ENCODE data around the gene FAM219B.

FAM219B gene

DNA sequence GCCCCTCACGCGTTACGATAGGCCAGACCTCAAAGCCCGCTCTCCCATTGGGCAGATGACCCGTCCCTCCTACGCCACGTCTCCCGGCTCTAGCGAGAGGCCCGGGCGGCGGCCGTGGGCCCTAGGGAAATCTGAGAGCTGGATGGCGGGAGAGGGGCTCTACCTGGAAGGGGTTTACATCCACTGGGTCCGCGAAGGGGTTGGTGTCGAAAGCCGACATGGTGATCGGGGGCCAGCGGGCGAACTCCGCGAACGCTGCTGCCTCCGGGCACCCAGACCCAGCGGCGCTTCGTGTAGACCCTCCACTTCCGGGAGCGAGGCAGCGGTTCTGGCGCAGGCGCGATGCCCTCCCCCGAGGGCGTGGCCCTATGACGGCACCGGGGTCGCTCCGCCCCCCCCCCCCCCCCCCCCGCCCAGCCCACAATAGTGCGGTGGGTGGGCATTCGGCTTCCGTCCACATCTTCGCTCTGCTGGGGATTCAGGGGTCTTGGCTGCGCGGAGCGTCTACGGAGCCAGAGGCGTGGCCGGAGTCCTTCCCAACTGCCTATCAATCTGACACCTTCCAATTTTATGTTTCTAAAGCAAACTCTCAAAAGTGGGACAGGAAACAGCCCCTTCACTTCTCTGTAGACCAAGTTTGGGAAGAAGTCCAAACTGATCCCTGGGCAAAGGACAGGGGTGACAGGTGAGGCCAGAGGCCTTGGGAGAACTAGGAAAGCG lies 33.5 kb downstream of the FAM219B start, which contains the start of gene SCAMP2:
SCAMP2 (minus strand) TSS at position 330 of the 720 bp plus-strand sequence; CDS start at position 220, 110 bp downstream.
- DNase-seq (ENCODE audit: low read depth), result peak; percentile 86

DNA sequence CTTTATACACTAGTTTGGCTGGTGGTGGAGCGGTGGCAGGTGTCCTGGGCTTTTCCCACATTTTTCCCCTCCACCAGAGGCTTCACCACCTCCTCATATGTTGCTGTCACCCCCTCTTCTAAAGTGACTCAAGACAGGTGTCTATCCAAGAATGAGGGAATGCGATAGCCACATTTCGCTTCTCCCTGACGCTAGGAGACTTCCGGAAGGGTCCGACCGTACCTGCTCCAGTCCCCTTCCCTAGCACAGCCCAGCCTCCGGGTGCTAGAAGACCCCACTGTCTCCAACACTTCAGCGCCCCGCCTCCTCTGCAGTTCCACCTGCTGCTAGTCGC lies 34.0 kb downstream of the FAM219B start:
- no peak for DNase-seq (ENCODE audit: low read depth)

DNA sequence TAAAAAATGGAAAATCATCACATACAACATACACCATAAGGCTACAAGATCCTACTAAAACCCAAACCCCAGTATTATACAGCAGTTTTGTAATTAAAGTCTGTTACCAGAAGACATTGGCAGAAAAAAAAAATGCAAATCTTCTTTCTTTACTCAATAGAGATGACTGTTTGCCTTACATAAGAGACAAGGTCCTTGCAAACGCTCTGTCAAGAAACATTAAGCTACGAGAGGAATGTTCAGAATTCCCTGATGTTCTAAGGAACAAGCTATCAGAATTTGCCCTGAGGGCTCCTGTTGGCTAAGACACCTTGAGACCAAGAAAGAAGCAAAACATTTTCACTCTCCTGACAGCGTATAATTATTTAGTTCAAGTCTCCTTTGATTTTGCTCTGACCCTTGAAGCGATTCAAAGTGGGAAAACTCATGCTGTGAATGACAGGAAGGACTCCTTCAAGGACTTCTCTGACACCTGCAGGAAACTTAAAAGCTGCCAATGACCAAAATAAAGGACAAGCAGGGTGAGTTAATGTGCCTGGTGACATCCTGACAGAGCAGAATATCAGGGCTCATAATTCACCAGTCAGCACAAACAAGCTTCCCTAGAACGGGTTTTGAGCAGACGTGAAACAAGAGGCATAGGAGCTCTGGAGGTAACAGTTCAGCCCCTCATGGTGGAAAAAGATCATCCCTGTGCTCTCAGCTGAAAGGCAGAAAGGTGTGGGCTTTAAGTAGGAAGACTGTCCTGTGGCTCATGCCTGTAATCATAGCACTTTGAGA lies 36.0 kb downstream of the FAM219B start:
- DNase-seq (ENCODE audit: low read depth), result no peak

DNA sequence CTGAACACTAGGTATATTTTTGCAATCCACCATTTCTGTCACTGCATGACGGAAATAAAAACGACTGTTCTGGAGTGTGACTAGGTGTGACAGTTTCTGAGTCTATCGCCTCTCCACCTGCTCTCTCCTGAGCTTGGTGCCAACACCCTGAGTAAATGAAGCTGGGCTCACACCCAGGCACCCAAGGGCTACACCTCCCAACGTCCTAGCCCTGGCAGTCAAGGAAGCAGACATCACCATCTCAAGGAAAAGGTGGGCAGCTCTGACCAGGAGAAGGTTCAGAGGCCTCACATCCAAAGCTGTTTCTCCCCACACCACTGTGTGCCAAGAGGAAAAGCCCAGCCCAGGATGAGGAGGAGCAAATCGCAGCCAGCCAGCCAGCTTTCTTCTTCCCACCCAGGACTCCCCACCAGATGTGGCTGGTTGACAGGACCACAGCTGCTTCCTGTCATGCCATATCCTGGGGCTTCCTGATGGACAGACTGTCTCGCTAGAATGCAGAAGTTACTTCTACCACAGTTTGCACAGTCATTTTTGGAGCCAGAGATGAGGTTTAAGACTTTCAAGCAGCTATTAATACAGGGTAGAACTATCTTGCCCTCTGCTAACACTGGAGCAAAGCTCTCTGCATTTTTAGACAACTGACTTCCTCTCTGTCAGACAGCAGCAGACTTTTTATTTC lies 36.8 kb downstream of the FAM219B start:
- no peak for DNase-seq (ENCODE audit: low read depth)

DNA sequence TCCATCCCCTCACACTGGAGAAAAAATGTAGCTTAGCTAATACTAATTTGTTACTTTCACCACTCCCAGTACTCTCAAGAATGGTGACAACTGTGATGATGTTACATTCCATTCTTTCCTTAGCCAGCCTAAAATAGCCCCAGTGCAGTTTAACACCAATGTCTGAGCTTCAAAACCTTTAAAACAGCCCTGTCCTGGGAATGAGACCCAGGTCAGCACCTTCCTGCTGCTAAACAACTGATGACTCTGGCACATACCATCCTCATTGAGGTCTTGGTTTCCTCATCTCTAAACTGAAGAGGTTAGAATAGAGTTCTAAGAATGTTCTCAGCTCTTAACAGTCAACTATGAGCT lies 37.3 kb downstream of the FAM219B start:
- no peak for DNase-seq (ENCODE audit: low read depth)

DNA sequence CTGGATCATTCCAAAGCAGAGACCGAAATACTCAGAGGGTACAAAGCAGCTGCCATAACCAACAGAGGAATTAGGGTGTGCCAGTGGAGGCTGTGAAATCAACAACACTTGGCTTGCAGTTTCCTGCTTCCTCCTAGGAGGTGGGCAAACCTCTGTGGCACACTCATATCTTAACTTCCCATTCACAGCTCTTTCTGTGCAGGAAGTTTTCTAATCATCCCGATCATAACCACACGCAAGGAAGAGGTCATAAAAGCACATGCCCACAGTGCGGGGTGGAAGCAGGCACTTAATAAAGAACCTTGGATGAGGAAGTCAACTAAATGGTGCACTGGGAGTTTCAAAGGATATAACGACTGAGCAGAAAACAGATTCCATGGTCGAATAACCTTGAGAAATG lies 38.6 kb downstream of the FAM219B start:
- DNase-seq (ENCODE audit: low read depth), result no peak

DNA sequence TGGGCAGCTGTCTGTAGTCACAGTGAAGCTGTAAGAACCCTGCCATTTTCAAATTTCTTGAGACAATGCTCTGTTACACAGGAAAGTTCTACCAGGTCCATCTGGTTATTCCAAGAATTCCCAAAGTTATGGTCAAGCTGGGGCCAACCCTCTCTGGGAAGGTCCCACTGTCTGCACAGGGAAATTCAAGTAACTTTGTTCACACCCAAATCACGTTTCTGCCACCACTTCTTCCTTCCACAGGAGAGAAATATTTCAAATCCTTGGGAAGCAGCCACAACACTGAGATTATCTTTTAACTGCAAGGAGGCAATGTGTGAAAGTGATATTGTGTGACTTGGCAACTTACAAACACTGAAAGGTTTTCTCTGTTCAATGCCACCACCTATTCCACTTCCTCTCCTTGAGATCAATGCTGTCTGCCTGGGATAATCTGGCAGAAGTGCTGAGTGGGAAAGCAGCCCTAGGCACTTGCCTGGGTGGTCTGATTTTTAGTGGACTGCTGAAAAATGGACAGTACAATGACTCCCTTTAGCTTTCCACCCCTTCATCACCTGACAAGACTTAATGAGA lies 39.1 kb downstream of the FAM219B start:
- no peak for DNase-seq (ENCODE audit: low read depth)

DNA sequence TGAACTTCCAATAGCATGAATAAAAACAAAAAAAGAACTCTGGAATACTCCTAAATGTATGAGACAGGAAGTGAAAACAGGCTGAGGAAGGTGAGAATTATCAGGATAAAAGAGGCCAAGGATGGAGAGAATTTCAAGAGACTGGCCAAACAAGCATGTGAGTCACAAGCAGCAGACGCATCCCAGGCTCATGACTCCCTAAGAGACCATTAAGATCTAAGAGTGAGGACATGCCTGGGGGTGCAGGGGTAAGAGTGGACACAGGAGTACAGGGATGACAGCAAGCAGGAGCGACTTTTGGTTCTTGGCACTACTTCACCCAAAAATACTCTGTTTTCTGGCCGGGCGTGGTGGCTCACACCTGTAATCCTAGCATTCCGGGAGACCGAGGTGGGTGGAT lies 40.6 kb downstream of the FAM219B start:
- DNase-seq (ENCODE audit: low read depth), result no peak

DNA sequence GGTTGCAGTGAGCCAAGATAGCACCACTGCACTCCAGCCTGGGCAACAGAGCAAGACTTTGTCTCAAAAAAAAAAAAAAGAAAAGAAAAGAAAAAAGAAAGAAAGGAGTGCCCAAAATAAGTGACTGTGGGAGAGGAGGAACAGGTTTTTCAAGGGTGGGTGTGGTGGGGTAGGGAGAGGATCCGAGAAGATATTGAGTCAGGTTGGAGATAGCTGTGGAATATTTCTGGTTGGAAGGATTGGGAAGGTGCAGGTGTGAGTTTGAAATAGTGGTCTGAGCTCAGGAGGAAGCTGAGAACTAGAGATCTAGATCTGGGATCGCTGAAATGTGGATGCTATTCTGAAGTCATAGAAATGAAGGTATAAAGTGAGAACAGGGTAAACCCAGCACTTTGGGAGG lies 41.3 kb downstream of the FAM219B start:
- no peak for DNase-seq (ENCODE audit: low read depth)

DNA sequence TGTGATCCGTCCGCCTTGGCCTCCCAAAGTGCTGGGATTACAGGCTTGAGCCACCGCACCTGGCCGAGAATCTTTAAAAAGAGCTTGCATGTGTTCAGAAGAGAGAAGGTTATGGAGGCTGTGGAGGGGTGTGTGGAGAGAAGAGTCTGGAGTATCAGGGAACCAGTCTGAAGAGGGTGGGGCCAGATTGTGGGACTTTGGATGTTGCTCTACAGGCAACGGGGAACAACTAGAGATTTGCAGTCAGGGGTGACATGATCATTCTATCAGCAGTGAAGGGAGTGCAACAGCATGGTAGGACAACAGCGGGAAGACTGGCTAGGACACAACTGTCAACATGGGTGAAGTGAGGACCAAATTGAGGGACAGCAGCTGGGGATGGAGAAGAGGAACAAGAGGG lies 42.4 kb downstream of the FAM219B start:
- no peak for DNase-seq (ENCODE audit: low read depth)

DNA sequence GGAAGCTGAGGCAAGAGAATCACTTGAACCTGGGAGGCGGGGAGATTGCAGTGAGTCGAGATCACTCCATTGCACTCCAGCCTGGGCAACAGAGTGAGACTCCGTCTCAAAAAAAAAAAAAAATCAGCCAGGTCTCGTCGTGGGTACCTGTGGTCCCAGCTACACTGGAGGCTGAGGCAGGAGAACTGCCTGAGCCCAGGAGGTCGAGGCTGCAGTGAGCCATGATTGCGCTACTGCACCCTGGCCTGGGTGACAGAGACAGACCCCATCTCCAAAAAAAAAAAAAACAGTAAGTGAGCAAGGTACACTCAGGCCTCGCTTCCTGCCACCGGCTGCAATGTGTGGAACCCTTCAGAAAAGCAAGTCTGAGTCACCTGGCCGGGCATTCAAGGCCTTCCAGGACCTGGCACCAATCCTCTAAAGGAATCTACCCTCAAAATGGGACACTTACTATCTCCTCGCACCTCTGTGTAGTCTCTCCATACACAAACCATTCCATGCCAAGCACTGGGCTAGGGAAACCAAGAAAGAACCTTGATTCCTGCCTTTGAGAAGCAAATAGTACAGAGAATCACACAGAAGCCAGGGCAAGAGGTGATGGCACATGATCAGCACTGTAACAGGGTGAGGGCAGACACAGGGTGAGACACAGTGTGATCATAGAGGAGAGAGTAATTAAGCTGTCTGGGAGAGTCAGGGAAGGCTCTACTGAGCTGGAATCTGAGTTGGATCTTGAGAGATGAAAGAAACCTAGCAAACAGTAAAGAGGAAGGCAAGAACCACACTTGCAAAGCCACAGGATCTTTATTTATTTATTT lies 43.2 kb downstream of the FAM219B start:
- DNase-seq (ENCODE audit: low read depth), result no peak

DNA sequence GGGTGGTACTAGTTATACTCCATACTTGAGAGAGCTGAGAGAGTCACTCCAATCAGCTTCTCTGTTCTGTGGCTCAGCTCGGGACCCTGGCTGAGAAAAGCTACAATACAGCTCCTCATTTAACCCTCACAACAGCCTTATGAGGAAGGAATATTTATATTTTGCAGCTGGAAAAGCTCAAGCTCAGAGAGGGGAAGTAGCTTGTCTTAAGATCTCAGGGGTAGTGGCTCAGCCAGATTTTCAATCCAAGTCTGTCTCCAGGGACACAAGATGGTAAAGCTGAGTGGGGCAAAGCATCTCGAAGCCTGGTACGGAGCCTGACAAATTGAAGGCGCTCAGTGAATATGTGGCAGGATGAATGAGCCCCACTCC lies 48.3 kb downstream of the FAM219B start:
- DNase-seq (ENCODE audit: low read depth), result no peak

DNA sequence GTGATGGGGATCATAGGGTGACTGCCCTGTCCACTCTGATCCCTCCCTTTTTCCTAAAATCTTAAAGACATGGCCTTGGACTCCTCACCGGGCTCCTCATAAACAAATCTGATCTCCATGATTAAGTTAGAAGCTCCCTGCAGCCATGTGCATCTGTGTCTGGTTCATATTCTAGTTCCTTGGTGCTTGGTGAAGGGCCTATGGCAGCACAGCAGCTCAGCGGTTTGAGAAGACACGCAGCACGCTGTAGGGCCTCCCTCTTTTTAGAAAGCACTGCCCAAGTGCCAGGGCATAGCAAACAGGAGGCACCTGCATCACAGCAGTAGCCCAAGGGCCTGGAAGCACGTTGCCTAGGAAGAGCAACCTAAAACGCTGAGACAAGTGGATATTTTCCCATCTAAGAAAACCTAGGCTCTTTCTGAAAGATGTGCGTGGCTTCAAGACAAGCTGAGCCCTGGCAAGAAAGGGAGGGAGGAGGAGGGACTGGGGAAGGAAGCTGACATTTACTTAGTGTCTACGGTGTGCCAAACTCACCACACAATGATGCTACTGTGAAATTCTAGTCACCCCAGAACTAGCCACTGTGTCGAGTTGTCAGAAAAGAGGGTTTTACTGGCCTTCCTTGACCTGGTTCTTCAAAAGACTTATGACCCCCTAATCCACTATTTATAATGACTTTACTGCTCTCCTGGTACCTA lies 48.8 kb downstream of the FAM219B start:
- DNase-seq (ENCODE audit: low read depth), result no peak

DNA sequence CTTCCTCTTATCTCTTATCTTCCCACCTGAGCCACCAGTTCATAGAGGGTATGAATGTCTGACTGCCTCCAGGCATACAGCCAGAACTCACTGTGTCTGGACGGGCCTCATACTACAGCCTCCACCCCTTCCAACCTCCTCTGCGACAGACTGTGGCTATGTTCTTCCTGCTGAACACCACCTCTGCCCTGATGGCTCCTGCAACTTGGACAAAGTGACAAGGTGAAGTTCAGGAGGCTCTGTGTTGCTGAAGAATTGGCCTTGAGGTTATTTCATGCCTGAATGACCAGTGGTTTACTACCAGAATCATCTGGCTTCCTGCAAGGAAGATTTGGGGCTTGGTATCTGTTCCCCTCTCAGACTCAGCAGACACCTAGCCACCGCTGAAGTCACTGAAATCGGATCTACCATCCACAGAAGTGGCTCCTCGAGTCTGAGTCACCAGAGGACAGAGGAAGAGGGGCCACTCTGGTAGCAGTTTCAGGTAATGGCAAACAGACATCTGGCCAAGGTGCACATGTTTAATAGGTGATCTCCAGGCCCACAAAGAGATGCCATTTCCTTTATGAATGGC lies 49.5 kb downstream of the FAM219B start:
- no peak for DNase-seq (ENCODE audit: low read depth)

DNA sequence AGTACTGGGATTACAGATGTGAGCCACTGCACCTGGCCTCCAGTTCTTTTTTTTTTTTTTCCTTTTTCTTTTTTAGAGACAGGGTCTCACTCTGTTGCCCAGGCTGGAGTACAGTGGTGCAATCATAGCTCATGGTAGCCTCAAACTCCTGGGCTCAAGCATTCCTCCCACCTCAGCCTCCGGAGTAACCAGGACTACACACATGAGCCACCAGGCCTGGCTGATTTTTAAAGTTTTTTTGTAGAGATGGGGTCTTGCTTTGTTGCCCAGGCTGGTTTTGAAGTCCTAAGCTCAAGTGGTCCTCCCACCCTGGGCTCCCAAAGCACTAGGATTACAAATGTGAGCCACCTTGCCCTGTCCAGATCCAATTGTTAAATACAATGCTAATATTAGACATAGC lies 50.1 kb downstream of the FAM219B start:
- no peak for DNase-seq (ENCODE audit: low read depth)

DNA sequence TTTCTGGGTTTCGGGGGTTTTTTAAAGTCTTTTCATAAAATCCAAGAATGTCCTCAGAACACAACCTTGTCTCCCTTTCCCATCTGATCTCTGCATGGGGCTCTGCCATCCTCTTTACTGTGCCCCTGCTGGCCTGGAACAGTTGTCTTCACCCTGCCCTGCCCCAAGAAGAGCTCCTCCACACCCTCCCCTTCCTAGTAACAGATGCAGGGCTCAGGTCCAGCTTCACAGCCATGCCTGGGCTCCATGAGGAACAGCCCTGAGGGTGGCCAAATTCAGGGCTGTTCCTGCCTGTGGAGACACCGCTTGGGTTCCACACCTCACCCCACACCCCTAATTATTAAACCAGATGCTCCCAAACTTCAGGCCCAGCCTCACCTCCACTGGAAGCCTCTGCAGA lies 50.8 kb downstream of the FAM219B start:
- DNase-seq (ENCODE audit: low read depth), result no peak

DNA sequence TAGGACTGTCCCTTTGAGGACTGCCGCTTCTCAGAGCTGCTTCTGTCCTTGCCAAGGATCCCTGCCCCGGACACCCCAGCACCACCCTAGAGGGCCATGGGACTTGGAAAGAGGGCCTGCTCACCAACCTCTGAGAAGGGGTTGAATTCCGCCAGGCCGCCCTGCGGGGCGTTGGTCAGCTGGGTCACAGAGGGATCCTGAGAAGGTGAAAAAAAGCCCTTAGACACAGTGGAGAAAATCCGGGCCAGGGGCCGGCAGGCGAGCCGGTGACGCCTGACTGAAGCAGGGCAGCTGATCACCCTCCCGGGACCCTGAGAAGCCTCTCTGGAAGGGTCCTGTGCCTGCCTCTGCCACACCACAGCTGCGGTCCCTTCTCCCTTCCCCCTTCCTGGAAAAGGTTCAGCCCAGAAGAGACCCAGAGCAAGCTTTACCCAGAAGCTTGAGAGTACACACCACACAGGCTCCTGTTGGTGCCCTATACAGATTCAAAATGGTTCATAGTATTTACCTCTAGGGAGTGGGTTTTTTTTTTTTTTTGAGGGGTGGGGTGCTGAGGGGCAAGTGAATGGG lies 52.1 kb downstream of the FAM219B start:
- no peak for DNase-seq (ENCODE audit: low read depth)

DNA sequence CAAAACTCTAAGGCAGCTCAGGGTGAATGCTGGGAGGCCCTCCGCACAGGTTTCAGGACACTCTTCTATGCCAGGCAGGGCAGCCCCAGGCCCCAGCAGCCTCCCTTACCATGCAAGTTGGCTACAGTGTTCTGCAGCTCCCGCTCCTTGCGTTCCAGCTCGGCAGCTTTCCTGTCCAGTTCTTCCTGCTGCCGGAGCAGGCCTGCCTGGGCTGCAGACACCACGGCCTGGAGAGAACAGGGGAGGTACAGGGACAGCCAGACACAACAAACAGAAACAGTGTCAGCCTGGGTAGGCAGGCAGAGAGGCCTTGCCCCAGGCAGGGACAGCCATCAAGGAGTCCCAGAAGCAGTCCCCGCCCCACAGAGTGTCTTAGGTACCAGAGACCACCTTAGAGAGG lies 54.7 kb downstream of the FAM219B start:
- no peak for DNase-seq (ENCODE audit: low read depth)

DNA sequence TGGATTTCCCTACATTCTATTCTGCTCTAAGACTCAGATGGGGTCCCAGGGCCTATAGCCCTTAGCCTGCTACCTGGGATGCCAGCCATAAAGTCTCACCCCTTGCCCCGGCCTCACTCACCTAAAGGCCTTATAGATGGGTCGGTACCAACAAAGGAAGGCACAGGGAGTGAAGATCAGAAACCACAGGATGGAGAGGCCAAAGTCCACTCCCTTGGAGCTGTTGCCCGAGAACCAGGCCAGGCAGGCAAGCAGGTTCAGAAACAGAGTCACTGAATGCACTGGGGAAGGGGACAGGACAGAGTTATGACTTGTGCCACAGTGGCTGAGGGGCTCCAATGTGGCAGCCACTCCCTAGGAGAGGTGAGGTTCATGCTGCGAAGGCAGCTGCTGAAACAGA lies 56.3 kb downstream of the FAM219B start:
- no peak for DNase-seq (ENCODE audit: low read depth)
